ENCODE results near the gene MBP.
"Not testable (repeated sequence)": the region's sequence is repeated elsewhere in the genome, so short reads cannot be mapped to it uniquely, and the experiment has no call there.

The MBP gene

DNA sequence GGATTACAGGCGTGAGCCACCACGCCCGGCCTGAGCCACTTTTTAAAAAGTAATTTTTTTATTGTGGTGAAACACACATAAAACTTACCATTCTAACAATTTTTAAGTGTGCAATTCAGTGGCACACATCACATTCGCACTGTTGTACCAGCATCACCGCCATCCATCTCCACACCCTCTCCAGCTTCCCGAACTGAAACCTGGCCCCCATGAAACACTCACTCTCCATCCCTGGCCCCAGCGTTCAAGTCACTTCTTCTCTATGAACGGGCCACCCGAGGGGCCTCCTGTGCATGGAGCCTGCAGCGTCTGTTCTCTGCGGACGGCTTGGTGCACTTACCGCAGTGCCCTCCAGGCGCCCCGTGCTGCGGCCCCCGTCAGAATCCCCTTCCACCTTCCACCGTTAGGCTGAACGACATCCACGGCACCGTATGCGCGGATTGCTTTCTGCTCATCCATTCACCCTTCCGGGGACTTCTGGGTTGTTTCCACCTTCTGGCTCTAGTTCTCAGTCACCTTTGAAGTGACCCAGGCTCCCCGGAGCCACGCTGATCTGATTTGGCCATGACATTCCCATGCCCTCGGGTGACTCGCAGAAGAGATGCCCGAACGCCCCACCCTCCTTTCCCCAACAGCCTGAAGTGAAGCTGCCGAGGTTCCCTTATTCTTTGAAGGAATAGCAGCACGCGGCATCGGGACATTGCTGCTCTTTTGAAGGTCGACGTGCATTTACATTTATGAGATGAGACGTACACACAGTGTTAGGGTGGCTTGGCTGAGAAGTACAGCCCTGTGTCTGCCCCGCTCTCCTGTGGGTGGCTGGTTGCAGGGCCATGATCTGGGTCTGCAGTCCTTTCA is 134.4 kb downstream of the MBP start:
- DNase-seq, result no peak

DNA sequence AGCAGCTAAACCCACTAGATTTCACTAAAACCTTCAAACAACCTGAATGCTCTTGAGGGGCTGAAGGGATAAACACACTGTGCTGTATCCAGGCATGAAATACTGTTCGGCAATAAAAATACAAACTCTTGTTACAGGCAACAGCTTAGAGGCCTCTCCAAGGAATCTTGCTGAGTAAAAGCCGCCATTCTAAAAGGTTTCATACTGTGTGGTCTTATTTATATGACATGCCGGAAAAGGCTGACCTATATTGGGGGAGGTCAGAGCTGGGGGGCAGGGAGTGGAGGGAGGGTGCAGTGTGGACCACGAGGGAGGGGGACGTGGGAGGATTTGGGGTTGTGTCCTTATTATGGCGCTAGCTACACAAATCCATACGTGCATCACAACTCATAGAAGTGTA is 136.2 kb downstream of the MBP start:
- DNase-seq, result no peak

DNA sequence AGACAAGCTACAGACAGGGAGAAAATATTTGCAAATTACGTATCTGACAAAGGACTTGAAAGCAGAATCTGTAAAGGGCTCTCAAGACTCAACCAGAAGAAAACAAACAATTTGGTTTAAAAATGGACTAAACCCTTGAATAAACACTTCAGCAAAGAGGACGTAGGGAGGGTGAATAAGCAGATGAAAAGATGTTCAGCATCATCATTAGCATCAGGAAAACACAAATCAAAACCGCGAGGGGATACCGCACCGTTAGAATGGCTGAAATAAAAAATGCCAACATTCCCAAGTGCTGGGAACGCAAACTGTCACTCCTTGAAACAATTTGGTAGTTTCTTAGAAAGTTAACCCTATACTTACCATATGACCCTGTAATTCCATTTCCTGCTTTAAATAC is 136.7 kb downstream of the MBP start:
- no peak for DNase-seq

DNA sequence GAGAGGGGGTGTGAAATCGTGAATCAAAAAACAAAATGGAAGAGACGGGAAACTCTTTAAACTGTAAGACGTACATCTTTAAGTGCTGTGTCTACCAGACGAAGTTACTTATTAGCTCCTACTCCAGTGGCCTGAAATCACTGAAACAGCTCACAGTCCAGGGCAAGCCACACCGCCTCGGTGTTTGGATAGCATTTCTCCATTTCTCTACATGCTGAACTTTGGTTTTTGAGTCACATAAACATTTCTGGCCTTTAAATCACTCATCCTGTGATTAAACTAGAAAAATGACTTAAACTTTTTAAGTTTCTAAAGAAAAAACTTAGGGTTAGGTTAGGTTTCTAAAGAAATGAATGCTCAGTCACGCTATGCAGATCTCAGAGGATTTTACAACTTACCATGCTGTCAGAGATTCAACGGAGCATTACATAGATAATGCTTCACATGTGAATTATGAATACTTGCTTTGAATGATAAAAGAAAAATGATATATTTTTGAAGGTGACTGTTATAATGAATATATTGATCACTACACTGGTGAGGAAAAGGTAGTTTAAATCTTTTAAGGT is 138.4 kb downstream of the MBP start:
- DNase-seq, result no peak

DNA sequence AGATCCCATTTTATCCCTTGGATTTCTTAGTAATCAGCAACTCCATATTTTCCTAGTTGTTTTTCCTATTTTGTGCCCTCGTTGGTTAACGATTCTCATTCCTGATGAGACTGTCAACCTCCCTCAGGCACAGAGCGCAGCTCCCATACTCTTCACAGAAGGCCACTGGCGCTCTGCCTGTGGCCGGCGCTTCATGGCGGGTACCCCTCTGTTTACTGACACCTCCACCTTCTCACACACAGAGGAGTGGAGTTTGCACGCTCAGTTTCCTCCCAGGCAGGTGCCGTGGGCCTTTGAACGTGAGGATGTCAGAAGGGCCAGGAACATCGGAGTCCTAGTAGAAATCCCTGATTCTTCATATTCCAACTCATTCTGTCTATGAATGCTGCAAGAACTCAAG is 139.0 kb downstream of the MBP start:
- DNase-seq, result no peak

DNA sequence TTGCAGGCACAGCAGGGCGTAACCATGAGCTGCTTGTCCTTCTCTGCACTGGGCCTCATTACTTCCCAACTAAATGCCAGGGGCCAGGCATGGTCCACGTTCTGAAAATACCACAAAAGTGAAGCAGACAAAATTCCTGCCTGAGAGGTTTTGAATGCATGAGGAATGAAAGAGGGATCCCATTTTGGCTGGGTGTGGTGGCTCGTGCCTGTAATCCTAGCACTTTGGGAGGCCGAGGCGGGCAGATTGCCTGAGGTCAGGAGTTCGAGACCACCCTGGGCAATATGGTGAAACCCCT is 139.5 kb downstream of the MBP start:
- no peak for DNase-seq

DNA sequence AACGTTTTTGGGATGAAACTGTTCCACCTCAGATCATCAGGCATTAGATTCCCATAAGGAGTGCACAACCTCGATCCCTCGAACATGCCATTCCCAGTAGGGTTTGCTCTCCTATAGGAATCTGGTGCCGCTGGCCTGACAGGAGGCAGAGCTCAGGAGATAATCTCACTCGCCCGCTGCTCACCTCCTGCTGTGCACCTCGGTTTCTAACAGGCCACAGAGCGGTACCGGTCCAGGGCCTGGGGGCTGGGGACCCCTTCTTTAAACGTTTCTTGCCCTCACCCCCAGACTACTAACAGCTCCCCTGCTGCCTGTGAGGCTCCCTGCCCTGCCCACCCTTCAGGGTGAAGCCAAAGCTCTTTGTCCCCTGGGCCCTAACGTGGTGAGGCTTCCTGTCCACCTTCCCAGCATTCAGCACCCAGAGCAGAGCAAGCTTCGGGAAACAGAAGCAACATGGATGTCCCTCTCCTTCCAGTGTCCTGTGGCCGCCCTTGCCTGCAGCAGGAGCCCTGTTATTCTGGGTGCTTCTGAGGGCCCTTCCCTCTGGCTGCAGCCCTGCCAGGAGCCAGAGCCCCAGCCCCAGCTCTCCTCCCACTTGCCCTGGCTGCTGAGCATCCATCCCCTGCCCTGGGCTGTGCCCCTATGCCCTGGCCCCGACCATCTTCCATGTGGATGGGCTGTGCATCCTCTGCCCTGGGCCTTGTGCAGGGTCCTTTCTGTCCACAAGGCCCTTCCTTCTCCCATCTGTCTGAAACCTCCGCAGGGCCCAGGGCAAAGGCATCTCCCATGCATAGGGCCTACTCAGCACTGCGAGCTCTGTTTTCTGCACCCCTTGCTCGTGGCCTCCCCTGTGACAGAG is 140.1 kb downstream of the MBP start:
- DNase-seq, result no peak

DNA sequence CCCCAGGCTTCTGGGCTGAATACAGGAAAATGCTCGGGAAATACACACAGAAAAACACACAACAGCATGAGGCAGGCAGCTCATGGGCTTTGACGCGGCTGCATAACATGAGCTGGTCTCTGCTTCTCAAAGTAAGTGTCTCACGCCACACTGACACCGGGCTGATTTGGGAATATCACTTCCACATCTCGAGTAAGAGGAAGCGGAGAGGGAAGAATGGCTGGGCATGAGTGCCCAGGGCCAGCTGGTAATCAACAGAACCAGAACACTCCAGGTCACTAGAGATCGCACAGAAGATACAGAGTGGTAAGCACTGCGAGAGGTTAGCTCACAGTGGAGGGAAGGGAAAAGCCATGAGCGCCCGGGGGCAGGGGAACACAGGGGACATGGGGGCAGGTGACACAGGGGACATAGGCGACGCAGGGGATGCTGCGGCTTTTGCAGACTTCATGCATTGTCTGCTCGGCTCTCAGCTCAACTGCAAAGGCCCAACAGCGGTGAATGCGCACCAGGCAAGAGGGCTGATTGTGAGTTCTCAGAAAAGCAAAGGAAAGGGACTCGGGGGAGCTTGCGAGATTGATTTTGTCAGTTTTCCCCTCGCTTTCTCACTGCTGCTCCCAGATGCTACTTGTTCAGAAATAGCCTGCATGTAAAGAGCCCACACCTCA is 141.4 kb downstream of the MBP start:
- no peak for DNase-seq

DNA sequence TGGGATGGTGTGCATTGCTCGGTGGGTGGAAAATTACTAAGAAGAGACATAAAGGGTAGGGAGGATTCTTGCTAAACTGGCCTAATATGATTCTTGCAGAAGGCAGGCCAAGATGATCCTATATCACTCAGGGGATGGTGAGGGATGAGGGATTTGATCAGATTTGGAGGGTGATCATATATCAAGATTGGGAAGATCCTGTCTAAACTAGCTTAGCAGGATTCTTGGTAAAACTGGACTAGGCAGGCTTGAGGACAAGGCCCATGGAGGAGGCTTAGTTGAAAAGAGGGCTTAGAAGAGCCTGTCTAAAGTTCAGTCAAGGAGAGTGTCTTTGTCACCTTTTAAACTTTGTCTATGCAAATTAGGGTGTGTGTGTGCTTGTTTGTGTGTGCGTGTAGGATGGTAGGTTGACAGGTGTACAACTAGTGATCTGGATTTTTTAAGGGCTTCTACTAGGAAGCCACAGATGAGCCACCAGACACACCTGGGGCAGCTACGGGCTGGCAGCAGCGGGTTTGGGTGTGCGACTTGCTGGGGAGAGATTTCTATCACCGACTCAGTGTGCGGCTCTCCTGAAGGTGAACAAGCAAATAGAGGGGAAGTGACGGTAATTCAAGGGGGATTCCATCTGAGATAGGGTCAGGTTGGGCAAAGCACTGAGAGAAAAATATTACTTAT is 142.1 kb downstream of the MBP start:
- DNase-seq, result not testable (repeated sequence)

DNA sequence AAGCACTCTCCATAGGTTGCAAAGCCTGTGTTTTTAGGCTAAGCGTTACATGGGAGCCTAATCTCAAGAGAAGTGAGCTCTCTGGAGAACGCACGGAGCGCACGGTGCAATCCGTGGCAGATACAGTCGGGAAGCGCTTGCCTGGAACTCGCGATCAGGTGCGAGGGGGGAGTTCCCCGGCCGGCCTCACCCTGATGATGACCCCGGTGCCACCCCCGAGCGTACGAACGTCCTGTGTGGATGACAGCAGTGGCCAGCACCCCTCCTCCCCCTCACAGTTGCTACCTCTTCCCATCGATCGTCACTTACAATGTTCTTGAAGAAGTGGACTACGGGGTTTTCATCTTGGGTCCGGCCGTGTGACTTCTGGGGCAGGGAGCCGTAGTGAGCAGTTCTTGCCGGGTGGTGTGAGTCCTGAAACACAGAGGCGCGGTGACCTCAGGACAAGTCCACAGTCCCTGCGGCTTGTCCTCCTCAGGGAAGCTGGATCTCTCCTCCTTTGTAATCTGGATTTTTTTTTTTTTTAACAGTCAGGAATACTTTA is 142.9 kb downstream of the MBP start:
- no peak for DNase-seq

DNA sequence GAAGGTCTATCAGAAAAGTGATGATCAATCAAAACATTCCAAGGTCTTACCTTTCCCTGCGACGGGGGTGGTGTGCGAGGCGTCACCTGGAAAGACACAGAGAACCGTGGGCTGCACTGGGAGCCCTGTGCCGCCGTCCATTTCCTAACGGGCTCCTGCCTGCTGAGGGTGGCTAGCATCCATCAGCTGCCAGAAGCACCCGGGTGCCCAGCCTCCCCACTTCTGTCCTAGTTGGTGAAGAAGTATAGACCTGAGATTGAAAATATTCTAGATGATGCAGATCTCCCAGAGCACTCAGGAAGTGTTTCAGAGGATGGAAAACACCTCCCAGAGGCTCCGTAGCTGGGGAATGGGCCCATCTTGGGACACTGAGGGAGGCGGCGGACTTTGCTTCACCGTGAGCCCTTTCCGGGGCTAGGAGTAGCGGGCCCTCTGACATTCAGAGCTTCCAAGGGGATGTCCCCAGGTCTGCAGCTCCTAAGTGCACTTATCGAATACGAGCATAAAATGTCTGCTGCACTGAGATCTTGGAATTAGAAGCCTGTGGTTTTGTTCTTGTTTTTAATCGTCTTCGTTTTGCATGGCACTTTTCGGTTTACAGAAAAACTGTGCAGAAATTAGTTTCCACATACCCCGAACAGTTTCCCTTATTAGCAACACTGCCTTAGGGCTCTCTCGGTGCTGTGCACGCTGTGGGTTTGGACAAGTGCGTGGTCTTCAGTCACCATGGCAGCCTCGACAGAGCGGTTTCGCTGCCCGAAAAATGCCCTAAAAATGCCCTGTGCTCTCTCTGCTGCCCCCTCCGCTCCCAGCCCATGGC is 143.5 kb downstream of the MBP start:
- no peak for DNase-seq

DNA sequence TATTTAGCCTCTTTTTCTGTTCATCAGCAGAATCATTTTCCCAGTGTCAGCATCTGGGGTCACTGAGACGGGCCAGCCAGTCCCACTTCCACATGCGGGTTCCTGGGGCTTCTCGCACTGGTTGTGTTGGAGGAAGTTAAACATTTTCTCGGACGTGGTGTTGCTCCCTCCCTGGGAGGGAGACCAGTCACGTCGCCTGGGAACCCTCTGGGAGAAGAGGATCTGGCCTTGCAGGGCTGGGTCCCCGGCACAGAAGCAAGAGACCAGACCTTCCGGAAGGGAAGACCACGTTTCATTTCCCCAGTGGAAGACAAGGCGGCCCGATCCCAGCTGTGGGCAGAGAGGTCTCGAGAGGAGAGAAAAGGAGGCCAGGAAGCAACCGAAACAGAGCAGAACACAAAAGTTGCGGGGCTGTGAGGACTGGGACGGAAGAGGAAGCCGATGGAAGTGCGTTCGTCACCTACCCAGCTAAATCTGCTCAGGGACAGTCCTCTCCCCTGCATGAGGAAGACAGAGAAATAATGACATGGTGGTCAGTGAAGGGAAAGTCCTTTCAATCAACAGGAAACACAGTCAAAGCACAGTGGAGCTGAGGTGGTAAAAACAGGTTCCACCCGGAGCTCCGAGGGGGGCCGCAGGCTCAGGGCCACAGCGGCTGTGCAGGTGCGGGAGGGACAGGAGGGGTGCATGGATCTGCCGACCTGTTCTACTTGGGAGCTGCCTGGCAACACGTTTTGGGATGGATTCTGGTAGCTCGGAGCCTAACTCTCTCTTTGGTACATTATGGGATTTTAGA is 144.4 kb downstream of the MBP start:
- DNase-seq, result no peak

DNA sequence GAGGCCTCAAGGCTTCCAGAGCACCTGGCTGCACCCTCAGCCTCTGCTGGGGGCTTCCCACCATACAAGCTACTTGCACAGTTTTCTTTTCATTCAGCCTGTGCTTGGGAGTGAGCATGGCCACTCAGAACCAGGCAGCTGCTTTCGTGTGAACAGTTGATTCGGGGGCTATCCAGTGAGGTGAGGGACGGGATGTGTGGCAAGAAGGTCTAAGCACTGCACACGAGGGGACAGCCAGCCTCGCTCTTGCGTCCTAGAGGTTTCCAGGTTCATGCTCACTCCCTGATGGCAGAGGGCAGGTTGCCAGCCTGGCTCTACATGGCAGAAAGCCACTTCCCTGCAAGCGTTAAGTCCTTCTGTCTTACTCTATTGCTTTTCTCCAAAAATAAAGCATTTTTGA is 146.2 kb downstream of the MBP start:
- DNase-seq, result no peak

DNA sequence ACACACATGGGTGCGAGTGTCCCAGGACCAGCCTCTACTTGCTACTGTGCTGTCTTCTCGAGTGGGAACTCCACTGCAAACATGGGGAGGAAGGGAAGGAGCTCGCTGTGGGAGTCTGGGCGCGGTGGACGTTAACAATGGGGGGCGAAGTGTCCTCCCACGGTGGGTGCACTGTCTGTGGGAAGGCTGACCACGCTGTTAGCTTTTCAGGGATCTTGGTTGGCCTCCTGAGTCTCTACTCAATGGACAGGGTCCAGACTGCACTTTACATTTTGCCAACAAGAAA is 146.7 kb downstream of the MBP start:
- DNase-seq, result no peak

DNA sequence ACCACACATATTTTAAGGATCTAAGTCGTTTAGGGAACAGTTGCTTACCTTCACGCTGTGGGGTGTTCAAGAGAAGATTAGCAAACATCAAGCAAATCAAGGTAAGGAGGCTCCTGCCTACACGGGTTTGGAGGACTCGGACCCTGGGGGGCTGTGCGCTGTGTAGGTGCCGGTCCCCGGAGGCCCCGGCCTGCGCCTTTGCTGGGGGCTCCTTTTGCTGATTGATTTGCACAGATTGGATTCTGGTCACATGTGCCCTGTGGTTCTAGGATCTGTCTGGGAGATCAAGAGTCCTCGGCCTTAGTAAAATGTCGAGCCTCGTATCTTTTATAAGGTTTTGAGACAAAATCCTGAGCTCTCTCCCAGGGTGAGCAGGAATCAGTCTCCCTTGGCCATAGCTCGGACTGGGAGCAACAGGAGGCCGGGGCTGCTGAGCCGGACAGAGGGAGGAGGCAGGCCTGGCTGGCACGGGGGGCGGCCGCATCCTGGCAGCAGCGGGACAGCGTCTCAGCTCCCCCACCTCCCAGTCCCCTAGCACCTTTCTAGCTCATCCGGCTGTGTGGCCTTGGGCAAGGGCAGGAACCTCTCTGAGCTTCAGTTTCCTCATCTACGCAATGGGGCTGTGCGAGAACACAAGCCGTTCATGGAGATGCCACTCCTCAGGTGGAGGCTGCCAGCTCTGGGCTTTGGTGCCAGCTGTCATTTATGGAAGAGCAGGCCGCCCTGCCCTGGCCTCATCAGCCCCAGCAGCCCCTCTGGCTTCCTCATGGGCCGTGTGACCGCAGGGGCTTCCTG is 147.2 kb downstream of the MBP start:
- DNase-seq, result no peak

DNA sequence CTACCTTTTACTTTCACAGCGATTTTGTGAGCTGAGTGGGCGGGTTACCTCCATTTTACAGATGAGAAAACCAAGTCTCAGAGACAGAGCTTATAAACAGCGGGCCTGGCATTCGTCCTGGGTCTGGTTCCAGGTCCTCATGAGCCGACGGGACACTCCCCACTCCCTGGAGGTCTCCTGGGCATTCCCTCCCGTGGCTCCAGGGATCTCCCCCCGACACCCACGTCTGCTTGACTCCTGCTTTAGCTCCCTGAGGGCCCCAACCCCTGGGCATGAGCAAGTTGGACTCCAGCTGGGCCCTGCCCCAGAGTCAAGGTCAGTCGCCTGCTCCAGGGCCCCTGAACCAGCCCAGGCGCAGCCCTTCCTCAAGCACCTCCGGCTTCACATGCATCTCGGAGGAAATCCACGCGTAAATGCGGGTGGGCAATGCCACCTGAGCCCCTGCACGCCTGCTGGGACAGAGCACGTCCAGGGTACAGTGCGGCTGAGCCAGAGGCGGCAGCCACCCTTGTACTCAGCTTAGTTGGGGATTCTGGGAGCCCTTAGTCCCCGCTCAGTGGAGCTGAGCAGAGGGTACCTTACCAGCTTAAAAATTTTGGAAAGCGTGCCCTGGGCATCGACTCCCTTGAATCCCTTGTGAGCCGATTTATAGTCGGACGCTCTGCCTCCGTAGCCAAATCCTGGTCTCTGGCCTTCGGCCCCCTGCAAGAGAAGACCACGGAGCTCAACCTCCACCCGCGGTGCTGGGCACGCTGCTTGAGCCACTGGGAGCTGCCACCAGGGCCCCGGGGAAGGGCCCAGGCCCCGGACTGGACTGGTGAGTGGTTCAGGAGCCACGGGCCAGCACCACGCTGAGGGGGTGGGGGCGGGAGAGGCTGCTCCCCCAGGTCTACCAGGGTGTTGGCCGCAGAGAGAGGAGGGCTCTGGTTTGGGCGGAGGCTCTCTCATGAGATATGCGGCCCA is 148.1 kb downstream of the MBP start:
- no peak for DNase-seq

DNA sequence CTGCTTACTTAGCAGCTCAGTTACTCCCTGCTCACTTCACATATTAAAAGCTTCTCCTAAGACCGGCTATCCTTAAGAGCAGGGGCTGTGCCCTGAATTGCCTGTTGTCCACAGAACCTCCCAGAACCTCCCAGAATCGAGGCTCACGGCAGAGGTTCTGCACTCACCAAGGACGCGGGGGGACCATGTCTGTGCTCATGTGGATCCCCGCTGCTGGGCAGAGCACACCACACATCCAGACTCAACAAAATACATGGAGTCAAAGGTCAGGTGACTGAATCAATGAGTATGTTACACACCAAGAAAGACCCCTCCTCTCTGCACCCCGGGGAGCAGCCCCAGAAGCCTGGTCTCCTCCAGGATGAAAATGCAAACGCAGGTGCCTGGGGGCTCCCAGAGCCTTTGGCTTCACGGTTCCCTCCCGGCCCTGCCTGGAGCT is 149.0 kb downstream of the MBP start:
- no peak for DNase-seq

DNA sequence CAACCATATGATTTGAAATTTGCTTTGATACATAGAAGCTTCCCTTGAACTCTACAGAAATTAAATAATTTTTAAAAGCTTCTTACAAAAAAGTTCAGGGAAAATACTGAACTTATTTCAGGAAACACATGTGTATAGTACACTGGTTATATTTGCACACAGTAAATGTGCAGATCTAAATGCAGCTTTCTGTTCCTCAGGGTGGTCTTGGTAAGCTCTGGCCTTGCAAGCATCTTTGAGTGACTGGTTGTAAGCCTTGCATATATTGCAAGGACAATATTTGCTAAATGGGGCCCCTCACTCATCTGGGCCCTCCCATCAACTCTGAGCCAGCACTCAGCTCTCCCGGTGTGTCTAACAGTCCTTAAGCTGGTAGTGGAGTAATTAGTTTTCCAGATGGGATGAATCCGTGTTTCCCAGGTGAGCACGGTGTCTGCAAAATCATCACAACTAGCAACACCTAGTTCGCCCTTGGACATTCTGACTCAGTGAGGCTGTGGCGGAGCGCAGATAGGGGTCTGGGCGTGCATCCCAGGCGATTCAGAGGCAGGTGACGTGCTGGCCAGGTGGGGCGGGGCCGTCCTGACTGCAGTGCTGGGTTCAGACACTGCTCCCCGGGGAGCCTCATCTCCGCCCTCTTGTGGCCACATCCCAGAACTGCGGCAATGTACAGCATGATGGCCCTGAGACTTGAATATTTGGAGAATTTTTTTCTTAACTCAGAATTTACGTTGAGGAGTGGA is 149.6 kb downstream of the MBP start:
- peak; percentile 83 for DNase-seq

Measured in activated gamma-delta T cell treated with Interleukin-2 at 50 U/mL for 16 hours (primary cell).